ENCODE measurements around the gene AQP7. TPM values are rescaled to one million over a fixed set of nuclear protein-coding genes. Genes with fewer than 3 reads are reported as not detected.

AQP7 gene
- total and polyA plus RNA-seq, 2 donors (not counting 1 experiment from before 2014, with no cell fraction given): not detected

GRCh38 chr9:33379666-33380389, 22.5 kb downstream of the AQP7 start:
- no peak overlapping the region for H2AFZ ChIP-seq (ENCODE audit: insufficient read depth, low read depth, low read length, poor library complexity, severe bottlenecking)
- ATAC-seq (ENCODE audit: low read depth) (no peak), DNase-seq (no peak)
- H3K27ac ChIP-seq (ENCODE audit: low read length in 2 of 2): no peak overlapping the region
- CTCF ChIA-PET: no interaction called here
- no peak overlapping the region for H3K9ac ChIP-seq (ENCODE audit: low read length)
- POLR2A ChIA-PET: no interaction called here
- Mint-ChIP-seq H3K4me1 (peaks cover 3% of the 10 kb centered on the region), H3K9me3 (ENCODE audit: insufficient read depth) (no peaks in the 10 kb centered on the region), H3K4me3 (no peak overlapping the region), H3K27ac (no peak overlapping the region), H3K27me3 (no peaks in the 10 kb centered on the region)
- TF ChIP-seq CTCF (IDR thresholded peaks at IDR 0.05) (no peak), EZH2 (IDR thresholded peaks at IDR 0.05; ENCODE audit: borderline replicate concordance, insufficient read depth, low read depth, low read length, poor library complexity, severe bottlenecking) (no peak)
- no peaks in the 10 kb centered on the region for H3K79me2 ChIP-seq (ENCODE audit: control insufficient read depth, insufficient read depth, low read length)
- no peak overlapping the region for H3K4me3 ChIP-seq (ENCODE audit: control extremely low read depth in 1 of 5, extremely low read depth in 1 of 5, insufficient read depth in 1 of 5, low read depth in 2 of 5, low read length in 4 of 5)
- no peaks in the 10 kb centered on the region for H3K36me3 ChIP-seq (replicated peaks in 1 of 2; ENCODE audit: control extremely low read depth in 1 of 2, control insufficient read depth in 1 of 2, extremely low read depth in 1 of 2, insufficient read depth in 2 of 2, low read length in 1 of 2)
- 97% methylated on average over 14 of the region's 14 CpGs for WGBS (ENCODE audit: insufficient coverage)
- H3K4me2 ChIP-seq (replicated peaks; ENCODE audit: low read depth, low read length, poor library complexity, severe bottlenecking): no peak overlapping the region
- H4K20me1 ChIP-seq (ENCODE audit: control insufficient read depth, insufficient read depth, low read length, poor library complexity, severe bottlenecking): no peaks in the 10 kb centered on the region
- peaks cover 0 to 5% of the 10 kb centered on the region in 2 donors for H3K4me1 ChIP-seq (ENCODE audit: control insufficient read depth in 2 of 2, insufficient read depth in 2 of 2, low read length in 2 of 2)
- intact Hi-C loops (cut with micrococcal nuclease): no loop called here
- H3K27me3 ChIP-seq (replicated peaks in 1 of 4; ENCODE audit: control extremely low read depth in 1 of 4, control insufficient read depth in 3 of 4, insufficient read depth in 4 of 4, low read length in 3 of 4): no peaks in the 10 kb centered on the region
- H3K9me3 ChIP-seq (ENCODE audit: control extremely low read depth in 1 of 3, control insufficient read depth in 2 of 3, insufficient read depth in 1 of 3, low read length in 2 of 3): no peaks in the 10 kb centered on the region

DNA sequence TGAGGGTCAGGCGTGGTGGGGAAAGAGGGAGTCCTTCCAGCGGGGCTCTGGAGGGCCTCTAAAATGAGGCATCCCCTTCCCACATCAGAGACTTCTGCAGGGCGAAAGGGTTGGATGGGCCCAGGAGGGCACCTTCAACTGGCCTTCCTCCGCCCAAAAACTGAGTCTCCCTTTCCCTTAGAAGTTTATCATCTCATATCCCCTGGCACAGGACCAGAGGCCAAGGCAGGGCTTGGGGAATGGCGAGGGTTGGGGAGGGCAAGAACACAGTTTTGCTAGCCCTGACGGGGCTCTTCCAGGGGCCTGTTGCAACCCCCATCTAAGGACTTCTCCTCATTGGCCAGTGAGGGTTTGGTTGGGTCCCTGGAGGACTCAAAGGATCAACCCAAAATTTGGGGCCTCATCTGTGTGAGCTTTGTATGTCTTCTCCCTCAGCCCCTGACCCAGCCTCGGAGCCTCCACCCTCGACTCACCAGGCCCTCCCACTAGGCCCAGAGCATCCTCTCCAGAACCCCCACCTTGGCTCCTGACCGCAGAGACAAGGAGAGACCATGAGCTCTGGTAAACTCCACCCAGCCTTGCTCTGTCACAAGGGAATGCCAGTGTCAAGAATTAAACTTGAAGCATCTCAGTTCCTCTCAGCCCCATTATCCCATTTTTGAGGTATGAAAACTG, 24.1 kb downstream of the AQP7 start:
- POLR2A ChIA-PET: interaction anchor here (0.6 kb wide), 1 partner anchor 88 kb away, joined by 6 read pairs; the partner anchor contains the start of gene NFX1
- intact Hi-C loops (cut with micrococcal nuclease): no loop called here
- CTCF ChIA-PET: no interaction called here

More for the DNA sequence above, 24.1 kb downstream of the AQP7 start:
- Histone ChIP-seq H3K27ac (ENCODE audit: low read length in 2 of 2) (no peak overlapping the region), H3K4me1 (ENCODE audit: control insufficient read depth in 2 of 2, insufficient read depth in 2 of 2, low read length in 2 of 2) (peaks cover 0 to 7% of the 10 kb centered on the region in 2 donors), H2AFZ (ENCODE audit: insufficient read depth, low read depth, low read length, poor library complexity, severe bottlenecking) (no peak overlapping the region), H3K27me3 (replicated peaks in 1 of 4; ENCODE audit: control extremely low read depth in 1 of 4, control insufficient read depth in 3 of 4, insufficient read depth in 4 of 4, low read length in 3 of 4) (no peaks in the 10 kb centered on the region), H3K9me3 (ENCODE audit: control extremely low read depth in 1 of 3, control insufficient read depth in 2 of 3, insufficient read depth in 1 of 3, low read length in 2 of 3) (no peaks in the 10 kb centered on the region), H3K9ac (ENCODE audit: low read length) (no peak overlapping the region), H3K36me3 (replicated peaks in 1 of 2; ENCODE audit: control extremely low read depth in 1 of 2, control insufficient read depth in 1 of 2, extremely low read depth in 1 of 2, insufficient read depth in 2 of 2, low read length in 1 of 2) (peaks cover 0 to 2% of the 10 kb centered on the region in 2 experiments), H3K79me2 (ENCODE audit: control insufficient read depth, insufficient read depth, low read length) (no peaks in the 10 kb centered on the region), H3K4me2 (replicated peaks; ENCODE audit: low read depth, low read length, poor library complexity, severe bottlenecking) (no peak overlapping the region), H4K20me1 (ENCODE audit: control insufficient read depth, insufficient read depth, low read length, poor library complexity, severe bottlenecking) (no peaks in the 10 kb centered on the region), H3K4me3 (ENCODE audit: control extremely low read depth in 1 of 5, extremely low read depth in 1 of 5, insufficient read depth in 1 of 5, low read depth in 2 of 5, low read length in 4 of 5) (no peak overlapping the region)
- no peak for ATAC-seq (ENCODE audit: low read depth)
- Mint-ChIP-seq H3K9me3 (ENCODE audit: insufficient read depth) (no peaks in the 10 kb centered on the region), H3K27ac (no peak overlapping the region), H3K4me3 (no peak overlapping the region), H3K27me3 (no peaks in the 10 kb centered on the region), H3K4me1 (peaks cover 5% of the 10 kb centered on the region)
- no peak for TF ChIP-seq CTCF (IDR thresholded peaks at IDR 0.05)
- TF ChIP-seq EZH2 (IDR thresholded peaks at IDR 0.05; ENCODE audit: borderline replicate concordance, insufficient read depth, low read depth, low read length, poor library complexity, severe bottlenecking): no peak
- WGBS (ENCODE audit: insufficient coverage): 98% methylated on average over 7 of the region's 9 CpGs
- no peak for DNase-seq

Measured in B cell (primary cell).